Lung (tissue), 12 donors: Measurements from ENCODE around the gene CAMK1G. TPM values are rescaled to one million over a fixed set of nuclear protein-coding genes. Genes with fewer than 3 reads are reported as not detected.

Experiments
- ATAC-seq: fragments of 200-7000 bp; cut with Tn5 transposase; one replicate; pipeline ENCODE4 v1.9.1; 2020; ENCODE audit warnings: moderate number of reproducible peaks; ENCODE audit not compliant: insufficient read depth, low FRiP score
- DNase-seq, 3 donors: peaks; one replicate each; pipeline ENCODE4 v3.0.0-alpha.2; 2013 to 2017
- H3K27ac ChIP-seq, 2 donors: one replicate each; pipeline ENCODE4 v1.5.1; 2013; ENCODE audit warnings: mild to moderate bottlenecking in 2 of 2, moderate library complexity in 2 of 2, control low read depth in 1 of 2, inconsistent platforms in 1 of 2, low read depth in 1 of 2, low read length in 1 of 2
- H3K27me3 ChIP-seq, 3 donors: one replicate each; pipeline ENCODE4 v1.5.1; 2013; ENCODE audit warnings: low read length in 2 of 3; ENCODE audit not compliant: control insufficient read depth in 3 of 3, insufficient read depth in 3 of 3
- H3K36me3 ChIP-seq, 4 donors: one replicate each; pipeline ENCODE4 v1.5.1; 2013; ENCODE audit warnings: low read length in 4 of 4, mild to moderate bottlenecking in 1 of 4, moderate library complexity in 1 of 4; ENCODE audit not compliant: control insufficient read depth in 4 of 4, insufficient read depth in 4 of 4
- H3K4me1 ChIP-seq, 5 donors: one replicate each; pipeline ENCODE4 v1.5.1; 2013; ENCODE audit warnings: low read length in 5 of 5, mild to moderate bottlenecking in 2 of 5, moderate library complexity in 1 of 5; ENCODE audit not compliant: control insufficient read depth in 5 of 5, insufficient read depth in 5 of 5
- H3K4me3 ChIP-seq: one replicate; pipeline ENCODE4 v1.5.1; 2013; ENCODE audit warnings: mild to moderate bottlenecking, control low read depth, moderate library complexity
- H3K9ac ChIP-seq, 2 donors: one replicate each; pipeline ENCODE4 v1.5.1; 2013; ENCODE audit warnings: low read length in 2 of 2, control low read depth in 1 of 2; ENCODE audit not compliant: insufficient read depth in 1 of 2
- H3K9me3 ChIP-seq, 4 donors: one replicate each; pipeline ENCODE4 v1.5.1; 2013; ENCODE audit warnings: low read length in 3 of 4, mild to moderate bottlenecking in 1 of 4, moderate library complexity in 1 of 4; ENCODE audit not compliant: control insufficient read depth in 4 of 4, insufficient read depth in 3 of 4
- CTCF ChIP-seq: IDR thresholded peaks from 2 replicates; pipeline ENCODE4 v1.5.1; 2012; ENCODE audit warnings: mild to moderate bottlenecking; ENCODE audit errors: control extremely low read depth, extremely low read depth
- WGBS, 2 donors: extraction: QIAGEN DNeasy Blood & Tissue Kit; methylation state at CpG; one replicate each; pipeline ENCODE4 v1.1.7; 2013; 5-methylcytosine and 5-hydroxymethylcytosine counted together
- polyA plus RNA-seq, 2 donors: library from polyadenylated mRNA; stranded (reverse); fragments of 200-250 nt; gene quantifications; one replicate each; pipeline ENCODE4 v1.2.1, GENCODE V29; 2013
- total RNA-seq, 2 donors: library from RNA; depleted of rRNA in 1 of 2; stranded (reverse); fragments of >200 nt in 1 of 2; gene quantifications; one replicate each; pipeline ENCODE4 v1.2.1, GENCODE V29; 2014 to 2021
- donor health status: control.
- donor health status: control.
- donor health status: Bipolar disorder and iron deficiency.
- donor health status: healthy.
- donor health status: DM: yes; HTN: yes; CAD: no.

Gene CAMK1G
- total and polyA plus RNA-seq, 4 donors = 0.14 to 2.4 (median 0.80) TPM; not detected in 1

DNA sequence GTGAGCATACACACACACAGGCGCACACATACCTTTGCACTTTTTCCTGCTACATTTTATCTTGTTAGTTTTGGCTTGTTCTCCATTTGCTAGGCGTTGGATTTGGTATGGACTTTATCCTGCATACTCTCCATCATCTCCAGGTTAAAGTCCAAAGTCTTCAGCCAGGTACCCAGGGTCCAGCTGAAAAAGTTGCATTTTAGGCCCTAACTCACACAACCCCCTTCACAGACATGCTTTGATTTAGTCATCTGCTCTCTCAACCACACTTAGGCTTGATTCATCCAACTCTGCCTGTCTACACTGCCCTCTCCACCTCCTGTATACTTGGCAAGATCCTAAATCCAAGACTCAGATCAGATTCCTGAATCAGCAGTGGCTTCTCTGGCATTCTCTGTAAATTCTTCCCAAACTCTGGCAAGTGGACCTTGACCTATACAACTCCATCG lies 79.4 kb downstream of the CAMK1G start:
- H3K27me3 ChIP-seq = no peaks in the 10 kb centered on the region
- H3K4me1 ChIP-seq = peaks cover 0 to 6% (median 3%) of the 10 kb centered on the region in 5 donors
- no peak overlapping the region for H3K9ac ChIP-seq
- no peak overlapping the region for H3K4me3 ChIP-seq
- H3K36me3 ChIP-seq = no peaks in the 10 kb centered on the region
- TF ChIP-seq CTCF = no peak
- no peak for DNase-seq
- 92 to 94% methylated on average over 3 of the region's 3 CpGs for WGBS, 2 donors
- H3K27ac ChIP-seq = no peak overlapping the region
- H3K9me3 ChIP-seq = no peaks in the 10 kb centered on the region
- no peak for ATAC-seq

Other genes with a start within 250 kb of the CAMK1G start
- gene LAMB3, start 68.7 kb downstream of the CAMK1G start, total RNA-seq = 100 to 1,000 TPM in 1 of 2 donors, 10 to 100 TPM in 1; 72.6 to 121 TPM
- 10 to 100 TPM; 14.6 to 64.6 TPM for gene LAMB3, start 68.7 kb downstream of the CAMK1G start, polyA plus RNA-seq
- 10 to 100 TPM; 53.4 to 74.5 TPM for gene G0S2, start 91.7 kb downstream of the CAMK1G start, total RNA-seq
- gene G0S2, start 91.7 kb downstream of the CAMK1G start, polyA plus RNA-seq = 100 to 1,000 TPM in 1 of 2 donors, 10 to 100 TPM in 1; 44.6 to 696 TPM
- gene HSD11B1, start 121.1 kb downstream of the CAMK1G start, total RNA-seq = 10 to 100 TPM in 1 of 2 donors, 1 to 10 TPM in 1; 6.5 to 39.5 TPM
- gene HSD11B1, start 121.1 kb downstream of the CAMK1G start, polyA plus RNA-seq = 10 to 100 TPM; 11.3 to 74.6 TPM
- gene TRAF3IP3, start 172.3 kb downstream of the CAMK1G start, total RNA-seq = 1 to 10 TPM; 6.9 to 8.3 TPM
- 10 to 100 TPM in 1 of 2 donors, 1 to 10 TPM in 1; 6.0 to 15.7 TPM for gene TRAF3IP3, start 172.3 kb downstream of the CAMK1G start, polyA plus RNA-seq
- 1 to 10 TPM; 1.8 to 2.5 TPM for gene C1orf74, start 200.8 kb downstream of the CAMK1G start, total RNA-seq
- 1 to 10 TPM in 1 of 2 donors, under 1 TPM in 1; 0.75 to 1.2 TPM for gene C1orf74, start 200.8 kb downstream of the CAMK1G start, polyA plus RNA-seq
- gene IRF6, start 222.4 kb downstream of the CAMK1G start, total RNA-seq = 10 to 100 TPM; 28.3 to 29.2 TPM
- gene IRF6, start 222.4 kb downstream of the CAMK1G start, polyA plus RNA-seq = 1 to 10 TPM; 8.7 to 9.0 TPM
- gene UTP25, start 244.3 kb downstream of the CAMK1G start, total RNA-seq = 1 to 10 TPM; 6.2 to 7.3 TPM
- 1 to 10 TPM; 1.8 to 3.1 TPM for gene UTP25, start 244.3 kb downstream of the CAMK1G start, polyA plus RNA-seq